ENCODE results near the gene TMEM175. TPM values are rescaled to one million over a fixed set of nuclear protein-coding genes. Genes with fewer than 3 reads are reported as not detected.

The TMEM175 gene
- total and polyA plus RNA-seq, 2 donors (not counting 1 experiment from before 2014, with no cell fraction given) = 44.4 to 432 TPM

DNA sequence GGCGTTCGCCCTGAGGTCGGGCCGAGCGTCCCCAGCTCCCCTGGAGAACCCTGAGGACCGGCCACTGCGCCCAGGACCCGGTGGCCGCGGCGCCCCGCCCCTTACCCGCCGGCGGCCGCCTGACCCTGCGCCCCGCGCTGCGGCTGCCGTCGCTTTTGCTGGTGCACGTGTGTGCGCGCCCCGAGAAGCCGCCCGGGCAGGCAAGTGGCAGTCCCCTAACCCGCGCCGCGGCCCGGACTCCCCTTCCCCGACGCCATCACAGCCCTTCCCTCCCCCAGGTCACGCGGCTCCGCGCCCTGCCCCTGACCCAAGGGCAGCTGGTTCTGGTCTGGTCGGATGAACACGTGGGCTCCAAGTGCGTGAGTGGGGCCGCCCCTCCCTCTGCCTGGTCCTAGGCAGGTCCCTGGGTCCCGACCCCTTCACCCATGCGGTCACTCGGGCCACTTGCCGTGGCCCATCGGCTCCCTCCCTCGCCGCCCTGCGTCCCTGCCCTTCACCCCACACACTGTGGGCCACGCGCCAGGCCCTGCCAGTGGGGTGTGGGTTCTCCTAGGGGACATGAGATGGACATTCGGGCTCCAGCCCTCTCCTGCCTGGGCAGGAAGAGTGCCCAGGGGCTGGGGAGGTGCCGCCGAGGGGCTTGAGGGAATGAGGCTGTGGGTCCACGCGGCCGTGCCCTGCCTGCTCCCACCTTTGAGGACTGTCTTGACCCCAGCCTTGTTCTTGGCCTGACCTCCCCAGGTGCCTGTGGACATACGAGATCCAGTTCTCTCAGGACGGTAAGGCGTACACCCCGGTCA, 71.2 kb downstream of the TMEM175 start:
- no peak for TF ChIP-seq EZH2 (IDR thresholded peaks at IDR 0.05; ENCODE audit: borderline replicate concordance, insufficient read depth, low read depth, low read length, poor library complexity, severe bottlenecking)
- TF ChIP-seq CTCF (IDR thresholded peaks at IDR 0.05) = no peak
- H3K9ac ChIP-seq (ENCODE audit: low read length) = no peak overlapping the region
- WGBS (ENCODE audit: insufficient coverage) = 32% methylated on average over 51 of the region's 63 CpGs
- DNase-seq = no peak
- H3K27me3 Mint-ChIP-seq = peaks cover 41% of the 10 kb centered on the region
- H2AFZ ChIP-seq (ENCODE audit: insufficient read depth, low read depth, low read length, poor library complexity, severe bottlenecking) = no peak overlapping the region
- H3K9me3 Mint-ChIP-seq (ENCODE audit: insufficient read depth) = peaks cover 3% of the 10 kb centered on the region
- H3K79me2 ChIP-seq (ENCODE audit: control insufficient read depth, insufficient read depth, low read length) = no peaks in the 10 kb centered on the region
- no peak overlapping the region for H3K27ac ChIP-seq (ENCODE audit: low read length in 2 of 2)
- no peak for ATAC-seq (ENCODE audit: low read depth)
- no peaks in the 10 kb centered on the region for H3K36me3 ChIP-seq (replicated peaks in 1 of 2; ENCODE audit: control extremely low read depth in 1 of 2, control insufficient read depth in 1 of 2, extremely low read depth in 1 of 2, insufficient read depth in 2 of 2, low read length in 1 of 2)
- no peak overlapping the region for H3K4me3 ChIP-seq (ENCODE audit: control extremely low read depth in 1 of 5, extremely low read depth in 1 of 5, insufficient read depth in 1 of 5, low read depth in 2 of 5, low read length in 4 of 5)
- ChIA-PET CTCF (no interaction called here), POLR2A (no interaction called here)
- H4K20me1 ChIP-seq (ENCODE audit: control insufficient read depth, insufficient read depth, low read length, poor library complexity, severe bottlenecking) = no peaks in the 10 kb centered on the region
- peaks cover 22% of the 10 kb centered on the region for H3K4me1 Mint-ChIP-seq
- intact Hi-C loops (cut with micrococcal nuclease) = no loop called here
- no peak overlapping the region for H3K4me3 Mint-ChIP-seq
- H3K27ac Mint-ChIP-seq = no peak overlapping the region
- H3K27me3 ChIP-seq (replicated peaks in 1 of 4; ENCODE audit: control extremely low read depth in 1 of 4, control insufficient read depth in 3 of 4, insufficient read depth in 4 of 4, low read length in 3 of 4) = peaks cover 0 to 74% (median 31%) of the 10 kb centered on the region in 4 experiments
- peak overlapping the region; percentile 33 for H3K4me2 ChIP-seq (replicated peaks; ENCODE audit: low read depth, low read length, poor library complexity, severe bottlenecking)
- H3K4me1 ChIP-seq (ENCODE audit: control insufficient read depth in 2 of 2, insufficient read depth in 2 of 2, low read length in 2 of 2) = peaks cover 23 to 32% of the 10 kb centered on the region in 2 donors
- peaks cover 0 to 44% (median 0%) of the 10 kb centered on the region in 3 donors for H3K9me3 ChIP-seq (ENCODE audit: control extremely low read depth in 1 of 3, control insufficient read depth in 2 of 3, insufficient read depth in 1 of 3, low read length in 2 of 3)

GRCh38 chr4:1004071-1004418, 71.8 kb downstream of the TMEM175 start:
- no peak overlapping the region for H3K27ac ChIP-seq (ENCODE audit: low read length in 2 of 2)
- H3K4me2 ChIP-seq (replicated peaks; ENCODE audit: low read depth, low read length, poor library complexity, severe bottlenecking) = no peak overlapping the region
- ATAC-seq (ENCODE audit: low read depth) (no peak), DNase-seq (no peak)
- no peak overlapping the region for H3K4me3 ChIP-seq (ENCODE audit: control extremely low read depth in 1 of 5, extremely low read depth in 1 of 5, insufficient read depth in 1 of 5, low read depth in 2 of 5, low read length in 4 of 5)
- Mint-ChIP-seq H3K9me3 (ENCODE audit: insufficient read depth) (peaks cover 3% of the 10 kb centered on the region), H3K4me1 (peaks cover 25% of the 10 kb centered on the region), H3K27ac (no peak overlapping the region), H3K27me3 (peaks cover 44% of the 10 kb centered on the region), H3K4me3 (no peak overlapping the region)
- peaks cover 28 to 35% of the 10 kb centered on the region in 2 donors for H3K4me1 ChIP-seq (ENCODE audit: control insufficient read depth in 2 of 2, insufficient read depth in 2 of 2, low read length in 2 of 2)
- peaks cover 0 to 41% (median 0%) of the 10 kb centered on the region in 3 donors for H3K9me3 ChIP-seq (ENCODE audit: control extremely low read depth in 1 of 3, control insufficient read depth in 2 of 3, insufficient read depth in 1 of 3, low read length in 2 of 3)
- H3K36me3 ChIP-seq (replicated peaks in 1 of 2; ENCODE audit: control extremely low read depth in 1 of 2, control insufficient read depth in 1 of 2, extremely low read depth in 1 of 2, insufficient read depth in 2 of 2, low read length in 1 of 2) = no peaks in the 10 kb centered on the region
- H4K20me1 ChIP-seq (ENCODE audit: control insufficient read depth, insufficient read depth, low read length, poor library complexity, severe bottlenecking) = no peaks in the 10 kb centered on the region
- 95% methylated on average over 13 of the region's 13 CpGs for WGBS (ENCODE audit: insufficient coverage)
- H2AFZ ChIP-seq (ENCODE audit: insufficient read depth, low read depth, low read length, poor library complexity, severe bottlenecking) = no peak overlapping the region
- ChIA-PET CTCF (no interaction called here), POLR2A (no interaction called here)
- H3K9ac ChIP-seq (ENCODE audit: low read length) = no peak overlapping the region
- intact Hi-C loops (cut with micrococcal nuclease) = no loop called here
- TF ChIP-seq CTCF (IDR thresholded peaks at IDR 0.05) (no peak), EZH2 (IDR thresholded peaks at IDR 0.05; ENCODE audit: borderline replicate concordance, insufficient read depth, low read depth, low read length, poor library complexity, severe bottlenecking) (no peak)
- no peaks in the 10 kb centered on the region for H3K79me2 ChIP-seq (ENCODE audit: control insufficient read depth, insufficient read depth, low read length)
- H3K27me3 ChIP-seq (replicated peaks in 1 of 4; ENCODE audit: control extremely low read depth in 1 of 4, control insufficient read depth in 3 of 4, insufficient read depth in 4 of 4, low read length in 3 of 4) = peaks cover 0 to 73% (median 32%) of the 10 kb centered on the region in 4 experiments
